ENCODE data around the gene HTR7.
"Not testable (repeated sequence)": the region's sequence is repeated elsewhere in the genome, so short reads cannot be mapped to it uniquely, and the experiment has no call there.

Gene HTR7

DNA sequence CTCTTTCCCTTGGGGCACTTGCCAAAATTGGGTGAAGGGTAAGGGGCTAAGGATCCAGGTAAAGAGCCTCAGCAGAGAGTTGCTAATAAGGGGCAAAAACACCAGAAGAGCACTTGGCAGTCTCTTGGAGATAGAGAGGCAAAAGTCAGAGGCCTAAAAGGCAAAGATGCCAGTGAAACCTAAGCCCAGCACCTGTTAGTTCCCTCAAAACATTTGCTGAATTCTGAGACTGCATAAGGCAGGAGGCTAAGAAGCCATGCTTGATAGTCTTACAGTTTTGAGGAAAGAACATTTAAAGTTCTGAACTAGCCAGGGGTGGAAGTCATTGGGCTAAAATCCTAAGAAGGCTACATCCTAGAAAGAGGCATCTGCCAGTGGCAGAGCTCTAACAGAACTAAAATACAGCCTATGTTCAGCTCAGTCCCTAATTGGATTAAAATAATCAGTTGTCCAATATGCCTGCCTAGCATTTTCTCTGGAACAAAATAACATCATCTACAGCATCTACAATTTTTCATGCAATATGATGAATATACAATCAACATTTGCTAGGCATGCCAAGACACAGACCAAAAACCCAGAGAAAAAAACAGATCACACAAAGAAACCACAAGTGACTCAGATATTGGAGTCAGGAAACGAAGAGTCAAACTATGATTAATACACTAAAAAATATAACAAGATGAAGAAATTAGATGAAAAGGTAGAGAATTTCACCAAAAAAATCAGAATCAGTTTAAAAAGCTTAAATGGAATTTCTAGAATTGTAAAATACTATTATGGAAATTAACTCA is 7.7 kb downstream of the HTR7 start:
- Mint-ChIP-seq H3K9me3 (peaks cover 11% of the 10 kb centered on the region), H3K36me3 (ENCODE audit: insufficient read depth) (peaks cover under 1% of the 10 kb centered on the region), H3K4me1 (no peaks in the 10 kb centered on the region), H3K27ac (ENCODE audit: low read depth) (no peak overlapping the region), H3K4me3 (no peak overlapping the region), H3K27me3 (peaks cover 66% of the 10 kb centered on the region)
- DNase-seq (ENCODE audit: low spot score in 2 of 2) (no peak), ATAC-seq (replicated peaks; ENCODE audit: extremely low read depth, poor library complexity, severe bottlenecking) (no peak)

DNA sequence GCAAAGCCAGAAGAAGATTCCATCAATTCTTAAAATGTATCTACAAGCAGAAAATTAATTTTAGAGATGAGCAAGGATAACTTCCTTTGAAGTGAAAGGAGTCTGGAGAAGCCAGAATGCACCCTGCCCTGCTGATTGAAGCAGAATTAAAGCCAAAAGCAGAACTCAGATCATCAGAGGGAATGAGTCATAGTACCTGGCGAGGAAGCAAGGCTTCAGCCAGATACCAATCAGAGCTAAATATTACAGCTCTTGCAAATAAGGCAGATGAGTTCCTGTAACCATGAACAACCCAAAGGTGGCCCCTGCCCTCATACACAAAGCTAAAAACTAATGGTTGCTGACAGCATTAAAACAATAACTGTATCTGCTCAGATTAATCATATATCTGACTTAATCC is 10.4 kb downstream of the HTR7 start:
- no peak for ATAC-seq (replicated peaks; ENCODE audit: extremely low read depth, poor library complexity, severe bottlenecking)
- peaks cover 60% of the 10 kb centered on the region for H3K27me3 Mint-ChIP-seq
- no peak for DNase-seq (ENCODE audit: low spot score in 2 of 2)
- H3K36me3 Mint-ChIP-seq (ENCODE audit: insufficient read depth), result no peaks in the 10 kb centered on the region
- no peak overlapping the region for H3K27ac Mint-ChIP-seq (ENCODE audit: low read depth)
- no peaks in the 10 kb centered on the region for H3K4me1 Mint-ChIP-seq
- H3K9me3 Mint-ChIP-seq, result peaks cover 11% of the 10 kb centered on the region
- no peak overlapping the region for H3K4me3 Mint-ChIP-seq

DNA sequence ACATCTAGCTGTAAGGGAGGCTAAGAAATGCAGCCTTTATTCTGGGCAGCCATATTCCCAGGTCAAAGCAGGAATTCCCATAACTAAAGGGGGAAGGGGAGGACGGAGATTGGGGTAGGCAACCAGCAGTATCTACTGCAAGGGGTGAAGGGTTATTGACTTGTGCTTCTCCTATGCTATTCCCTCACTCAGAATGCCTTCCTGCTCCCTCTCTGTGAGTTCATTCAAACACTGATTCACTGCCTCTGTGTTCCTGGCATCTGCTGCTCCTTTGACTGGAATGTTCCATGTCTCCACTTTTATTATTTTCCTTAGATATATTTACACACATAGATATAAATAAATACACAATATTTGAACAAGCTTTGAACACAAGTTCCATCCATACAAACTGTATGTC is 11.1 kb downstream of the HTR7 start:
- Mint-ChIP-seq H3K4me1 (no peaks in the 10 kb centered on the region), H3K27ac (ENCODE audit: low read depth) (no peak overlapping the region), H3K36me3 (ENCODE audit: insufficient read depth) (no peaks in the 10 kb centered on the region), H3K4me3 (no peak overlapping the region), H3K9me3 (peaks cover 11% of the 10 kb centered on the region), H3K27me3 (peaks cover 53% of the 10 kb centered on the region)
- DNase-seq (ENCODE audit: low spot score in 2 of 2), result no peak
- ATAC-seq (replicated peaks; ENCODE audit: extremely low read depth, poor library complexity, severe bottlenecking), result no peak

DNA sequence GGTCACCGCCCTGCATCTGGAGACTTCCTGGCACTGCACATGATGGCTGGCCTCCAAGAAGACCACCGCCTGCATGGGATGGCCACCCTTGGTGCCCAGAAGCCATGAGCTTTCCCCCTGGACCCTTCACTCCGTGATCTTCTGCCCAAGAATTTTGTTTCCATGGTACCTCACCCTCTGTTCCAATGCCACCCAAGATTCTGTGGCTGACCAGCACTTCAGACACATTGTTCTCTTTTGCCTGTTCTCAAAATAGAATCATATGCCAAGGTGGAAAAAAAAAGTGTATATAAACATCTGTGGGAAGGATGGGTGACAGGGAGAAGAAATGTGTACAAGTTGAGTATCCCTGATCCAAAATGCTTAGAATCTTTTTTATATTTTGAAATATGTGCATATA is 12.1 kb downstream of the HTR7 start:
- H3K27ac Mint-ChIP-seq (ENCODE audit: low read depth), result no peak overlapping the region
- H3K4me1 Mint-ChIP-seq, result no peaks in the 10 kb centered on the region
- H3K9me3 Mint-ChIP-seq, result peaks cover 7% of the 10 kb centered on the region
- no peak overlapping the region for H3K4me3 Mint-ChIP-seq
- ATAC-seq (replicated peaks; ENCODE audit: extremely low read depth, poor library complexity, severe bottlenecking), result no peak
- no peak for DNase-seq (ENCODE audit: low spot score in 2 of 2)
- H3K36me3 Mint-ChIP-seq (ENCODE audit: insufficient read depth), result no peaks in the 10 kb centered on the region
- H3K27me3 Mint-ChIP-seq, result peaks cover 43% of the 10 kb centered on the region

DNA sequence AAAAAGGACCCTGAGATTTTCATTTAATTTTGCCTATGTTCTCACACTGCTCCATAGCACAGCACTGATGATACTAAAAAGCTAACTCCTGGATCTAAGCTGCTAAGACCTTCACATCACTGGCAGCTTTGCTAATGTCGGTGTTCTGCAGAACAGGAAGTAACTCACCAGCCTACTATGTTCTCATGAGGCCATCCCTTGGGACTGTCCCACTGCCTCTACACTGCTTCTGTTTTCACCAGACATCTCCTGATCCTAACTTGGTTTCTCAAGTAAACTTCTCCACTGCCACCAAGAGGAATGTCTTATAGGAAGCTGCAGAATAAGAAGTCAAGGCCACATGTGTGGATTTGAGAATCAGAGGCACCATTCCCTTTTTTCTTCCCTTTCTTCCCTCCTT is 15.1 kb downstream of the HTR7 start:
- H3K4me3 Mint-ChIP-seq, result no peak overlapping the region
- no peak overlapping the region for H3K27ac Mint-ChIP-seq (ENCODE audit: low read depth)
- no peak for ATAC-seq (replicated peaks; ENCODE audit: extremely low read depth, poor library complexity, severe bottlenecking)
- DNase-seq (ENCODE audit: low spot score in 2 of 2), result no peak
- H3K27me3 Mint-ChIP-seq, result peaks cover 38% of the 10 kb centered on the region
- no peaks in the 10 kb centered on the region for H3K4me1 Mint-ChIP-seq
- H3K36me3 Mint-ChIP-seq (ENCODE audit: insufficient read depth), result no peaks in the 10 kb centered on the region
- no peaks in the 10 kb centered on the region for H3K9me3 Mint-ChIP-seq

DNA sequence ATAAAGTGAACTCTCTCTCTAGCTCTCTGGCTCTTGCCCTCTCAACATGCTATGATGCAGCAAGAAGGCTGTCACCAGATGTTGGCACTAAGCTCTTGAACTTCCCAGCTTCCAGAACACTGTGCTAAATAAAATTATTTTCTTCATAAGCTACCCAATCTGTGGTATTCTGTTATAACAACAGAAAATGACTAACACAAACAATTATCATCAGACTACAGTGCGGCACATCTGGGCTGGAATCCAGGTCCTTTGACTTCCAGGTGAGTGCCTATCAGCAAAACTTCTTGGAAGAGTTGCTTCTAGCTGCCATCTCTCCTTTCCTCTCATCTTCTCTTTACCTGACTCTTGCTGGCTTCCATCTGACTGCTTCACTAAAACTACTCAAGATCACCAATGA is 20.4 kb downstream of the HTR7 start:
- Mint-ChIP-seq H3K27me3 (peaks cover 26% of the 10 kb centered on the region), H3K27ac (ENCODE audit: low read depth) (no peak overlapping the region), H3K4me1 (no peaks in the 10 kb centered on the region), H3K9me3 (no peaks in the 10 kb centered on the region), H3K36me3 (ENCODE audit: insufficient read depth) (no peaks in the 10 kb centered on the region), H3K4me3 (no peak overlapping the region)
- DNase-seq (ENCODE audit: low spot score in 2 of 2) (no peak), ATAC-seq (replicated peaks; ENCODE audit: extremely low read depth, poor library complexity, severe bottlenecking) (no peak)

DNA sequence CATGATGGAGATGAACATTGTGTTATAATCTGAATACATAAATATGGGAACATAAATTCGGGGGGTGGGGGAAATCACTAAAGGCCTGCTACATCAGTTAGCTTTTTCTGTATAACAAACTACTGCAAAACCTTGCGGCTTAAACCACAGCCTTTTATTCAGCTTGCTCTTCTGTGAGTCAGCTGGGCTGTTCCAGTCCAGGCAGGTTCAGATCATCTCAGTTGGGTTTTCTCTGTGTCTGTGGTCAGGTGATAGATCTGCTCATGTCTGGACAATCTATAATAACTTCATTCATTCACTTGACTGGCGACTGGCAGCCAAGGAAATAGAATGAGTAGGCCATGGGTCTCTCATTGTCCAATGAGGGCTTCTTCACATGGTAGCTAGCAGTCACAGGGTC is 23.5 kb downstream of the HTR7 start:
- DNase-seq (ENCODE audit: low spot score in 2 of 2), result no peak
- H3K9me3 Mint-ChIP-seq, result no peaks in the 10 kb centered on the region
- H3K36me3 Mint-ChIP-seq (ENCODE audit: insufficient read depth), result no peaks in the 10 kb centered on the region
- H3K4me1 Mint-ChIP-seq, result no peaks in the 10 kb centered on the region
- no peak overlapping the region for H3K4me3 Mint-ChIP-seq
- no peak for ATAC-seq (replicated peaks; ENCODE audit: extremely low read depth, poor library complexity, severe bottlenecking)
- no peak overlapping the region for H3K27ac Mint-ChIP-seq (ENCODE audit: low read depth)
- peaks cover 26% of the 10 kb centered on the region for H3K27me3 Mint-ChIP-seq

DNA sequence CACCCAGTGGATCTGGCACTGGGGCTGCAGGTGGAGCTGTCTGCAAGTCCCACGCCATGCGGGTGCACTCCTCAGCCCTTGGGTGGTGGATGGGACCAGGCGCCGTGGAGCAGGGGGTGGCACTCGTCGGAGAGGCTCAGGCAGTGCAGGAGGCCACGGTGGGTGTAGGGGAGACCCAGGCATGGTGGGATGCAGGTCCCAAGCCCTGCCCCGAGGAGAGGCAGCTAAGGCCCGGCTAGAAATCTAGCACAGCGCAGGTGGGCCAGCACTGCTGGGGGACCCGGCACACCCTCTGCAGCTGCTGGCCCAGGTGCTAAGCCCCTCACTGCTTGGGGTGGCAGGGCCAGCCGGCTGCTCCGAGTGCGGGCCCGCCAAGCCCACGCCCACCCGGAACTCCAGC is 25.7 kb downstream of the HTR7 start:
- Mint-ChIP-seq H3K4me1 (no peaks in the 10 kb centered on the region), H3K27ac (ENCODE audit: low read depth) (no peak overlapping the region), H3K27me3 (peaks cover 17% of the 10 kb centered on the region), H3K36me3 (ENCODE audit: insufficient read depth) (peaks cover 2% of the 10 kb centered on the region), H3K4me3 (no peak overlapping the region), H3K9me3 (no peaks in the 10 kb centered on the region)
- ATAC-seq (replicated peaks; ENCODE audit: extremely low read depth, poor library complexity, severe bottlenecking), result no peak
- DNase-seq (ENCODE audit: low spot score in 2 of 2), result no peak

DNA sequence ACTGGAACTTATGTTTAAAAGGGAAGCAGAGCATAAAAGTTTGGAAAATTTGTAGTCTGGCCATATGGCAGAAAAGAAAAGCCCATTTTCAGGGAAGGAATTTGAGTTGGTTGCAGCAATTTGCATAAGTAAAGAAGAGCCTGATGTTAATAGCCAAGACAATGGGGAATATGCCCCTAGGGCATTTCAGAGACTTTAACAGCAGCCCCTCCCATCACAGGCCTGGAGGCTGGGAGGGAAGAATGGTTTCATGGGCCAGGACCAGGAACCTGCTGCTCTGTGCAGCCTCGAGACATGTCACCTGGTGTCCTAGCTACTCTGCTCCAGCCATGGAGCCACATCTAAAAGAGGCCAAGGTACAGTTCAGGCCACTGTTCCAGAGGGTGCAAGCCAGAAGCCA is 35.3 kb downstream of the HTR7 start:
- Mint-ChIP-seq H3K36me3 (ENCODE audit: insufficient read depth) (peaks cover 2% of the 10 kb centered on the region), H3K27me3 (peaks cover 78% of the 10 kb centered on the region), H3K9me3 (peaks cover 10% of the 10 kb centered on the region), H3K4me3 (no peak overlapping the region), H3K27ac (ENCODE audit: low read depth) (no peak overlapping the region), H3K4me1 (no peaks in the 10 kb centered on the region)
- no peak for DNase-seq (ENCODE audit: low spot score in 2 of 2)
- no peak for ATAC-seq (replicated peaks; ENCODE audit: extremely low read depth, poor library complexity, severe bottlenecking)

DNA sequence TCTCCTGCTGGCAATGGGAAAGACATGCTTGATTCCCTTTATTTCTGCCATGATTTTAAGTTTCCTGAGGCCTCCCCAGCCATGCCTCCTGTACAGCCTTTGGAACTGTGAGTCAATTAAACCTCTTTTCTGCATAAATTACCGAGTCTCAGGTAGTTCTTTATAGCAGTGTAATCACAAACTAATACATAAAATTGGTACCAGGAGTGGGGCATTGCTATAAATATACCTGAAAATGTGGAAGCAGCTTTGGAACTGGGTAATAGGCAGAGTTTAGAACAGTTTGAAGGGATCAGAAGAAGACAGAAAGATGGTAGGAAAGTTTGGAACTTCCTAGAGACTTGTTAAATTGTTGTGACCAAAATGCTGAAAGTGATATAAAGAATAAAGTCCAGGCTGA is 36.0 kb downstream of the HTR7 start:
- H3K27ac Mint-ChIP-seq (ENCODE audit: low read depth); H3K9me3 Mint-ChIP-seq; H3K36me3 Mint-ChIP-seq (ENCODE audit: insufficient read depth); H3K4me1 Mint-ChIP-seq; H3K4me3 Mint-ChIP-seq; ATAC-seq (replicated peaks; ENCODE audit: extremely low read depth, poor library complexity, severe bottlenecking); DNase-seq (ENCODE audit: low spot score in 2 of 2): not testable (repeated sequence)
- peaks cover 72% of the 10 kb centered on the region for H3K27me3 Mint-ChIP-seq

DNA sequence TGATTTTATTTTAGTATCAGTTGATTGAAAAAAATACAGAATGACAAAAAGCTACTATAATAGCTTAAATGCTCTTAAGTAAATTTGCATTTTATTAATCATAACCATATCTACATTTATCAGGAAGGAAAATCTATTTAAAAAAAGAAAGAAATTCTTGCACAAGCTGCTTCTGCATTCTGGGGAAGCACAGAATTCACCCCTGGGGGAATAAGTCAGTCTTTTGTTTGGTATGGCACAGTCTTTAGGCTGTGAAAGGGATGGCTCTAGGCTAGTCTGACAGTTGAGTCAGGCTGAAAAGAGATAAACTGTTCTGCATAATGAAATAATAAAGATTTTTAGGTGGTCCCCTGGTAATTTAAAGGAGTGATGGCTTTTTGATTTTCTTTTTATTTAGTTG is 37.9 kb downstream of the HTR7 start:
- DNase-seq (ENCODE audit: low spot score in 2 of 2) (no peak), ATAC-seq (replicated peaks; ENCODE audit: extremely low read depth, poor library complexity, severe bottlenecking) (no peak)
- Mint-ChIP-seq H3K36me3 (ENCODE audit: insufficient read depth) (no peaks in the 10 kb centered on the region), H3K4me3 (no peak overlapping the region), H3K4me1 (no peaks in the 10 kb centered on the region), H3K9me3 (peaks cover 10% of the 10 kb centered on the region), H3K27me3 (peaks cover 52% of the 10 kb centered on the region), H3K27ac (ENCODE audit: low read depth) (no peak overlapping the region)

DNA sequence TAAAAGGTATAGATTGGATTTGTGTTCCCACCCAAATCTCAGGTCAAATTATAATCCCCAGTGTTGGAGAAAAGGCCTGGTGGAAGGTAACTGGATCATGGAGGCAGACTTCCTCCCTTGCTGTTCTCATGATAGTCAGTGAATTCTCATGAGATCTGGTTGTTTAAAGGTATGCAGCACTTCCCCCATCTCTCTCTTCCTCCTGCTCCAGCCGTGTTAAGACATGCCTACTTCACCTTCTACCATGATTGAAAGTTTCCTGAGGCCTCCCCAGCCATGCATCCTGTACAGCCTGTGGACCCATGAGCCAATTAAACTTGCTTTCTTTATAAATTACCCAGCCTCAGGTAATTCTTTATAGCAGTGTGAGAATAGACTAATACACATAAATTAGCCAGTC is 39.1 kb downstream of the HTR7 start:
- Mint-ChIP-seq H3K27ac (ENCODE audit: low read depth) (no peak overlapping the region), H3K4me1 (no peaks in the 10 kb centered on the region), H3K27me3 (peaks cover 46% of the 10 kb centered on the region), H3K9me3 (peaks cover 10% of the 10 kb centered on the region), H3K36me3 (ENCODE audit: insufficient read depth) (no peaks in the 10 kb centered on the region), H3K4me3 (no peak overlapping the region)
- DNase-seq (ENCODE audit: low spot score in 2 of 2), result no peak
- no peak for ATAC-seq (replicated peaks; ENCODE audit: extremely low read depth, poor library complexity, severe bottlenecking)

DNA sequence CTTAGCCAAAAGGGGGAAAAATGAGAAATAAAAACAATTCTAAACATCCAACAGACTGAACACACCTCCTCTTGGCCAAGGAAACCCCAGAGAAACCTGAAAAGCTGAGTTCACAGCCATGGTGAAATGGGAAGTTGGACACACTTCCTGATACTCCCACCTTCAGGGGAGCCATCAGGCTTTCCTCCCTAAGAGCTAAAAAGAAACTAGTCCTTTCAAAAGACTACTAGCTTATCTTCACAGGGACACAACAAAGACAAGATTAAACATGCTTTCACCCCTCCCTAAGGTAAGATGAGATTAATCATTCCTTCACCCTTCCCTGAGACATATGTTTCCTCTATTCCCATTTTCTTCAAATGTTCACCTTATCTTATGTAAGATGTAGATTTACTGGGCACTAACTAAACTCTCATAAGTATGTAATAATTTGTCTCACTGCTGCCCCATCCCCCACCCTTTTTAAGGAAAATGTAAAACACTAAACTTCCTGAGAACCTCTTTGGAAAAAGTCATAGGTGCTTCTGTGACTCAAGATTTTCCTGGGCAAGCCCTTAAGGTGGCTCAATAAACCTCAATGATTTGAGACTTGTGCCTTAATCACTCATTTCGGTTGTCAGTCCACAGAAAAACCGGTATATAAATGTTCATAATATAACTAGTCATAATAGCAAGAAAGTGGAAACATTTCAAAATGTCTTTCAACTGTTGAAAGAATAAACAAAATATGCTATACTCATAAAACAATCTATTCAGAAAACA is 40.5 kb downstream of the HTR7 start:
- H3K27ac Mint-ChIP-seq (ENCODE audit: low read depth), result no peak overlapping the region
- DNase-seq (ENCODE audit: low spot score in 2 of 2), result no peak
- H3K4me1 Mint-ChIP-seq, result no peaks in the 10 kb centered on the region
- H3K27me3 Mint-ChIP-seq, result peaks cover 31% of the 10 kb centered on the region
- ATAC-seq (replicated peaks; ENCODE audit: extremely low read depth, poor library complexity, severe bottlenecking), result no peak
- no peak overlapping the region for H3K4me3 Mint-ChIP-seq
- H3K36me3 Mint-ChIP-seq (ENCODE audit: insufficient read depth), result no peaks in the 10 kb centered on the region
- peaks cover 7% of the 10 kb centered on the region for H3K9me3 Mint-ChIP-seq
